Measurements from ENCODE around the gene EMC9. TPM values are rescaled to one million over a fixed set of nuclear protein-coding genes. Genes with fewer than 3 reads are reported as not detected.

Gene EMC9
- total and polyA plus RNA-seq, 8 donors: 13.5 to 24.3 (median 22.5) TPM

DNA sequence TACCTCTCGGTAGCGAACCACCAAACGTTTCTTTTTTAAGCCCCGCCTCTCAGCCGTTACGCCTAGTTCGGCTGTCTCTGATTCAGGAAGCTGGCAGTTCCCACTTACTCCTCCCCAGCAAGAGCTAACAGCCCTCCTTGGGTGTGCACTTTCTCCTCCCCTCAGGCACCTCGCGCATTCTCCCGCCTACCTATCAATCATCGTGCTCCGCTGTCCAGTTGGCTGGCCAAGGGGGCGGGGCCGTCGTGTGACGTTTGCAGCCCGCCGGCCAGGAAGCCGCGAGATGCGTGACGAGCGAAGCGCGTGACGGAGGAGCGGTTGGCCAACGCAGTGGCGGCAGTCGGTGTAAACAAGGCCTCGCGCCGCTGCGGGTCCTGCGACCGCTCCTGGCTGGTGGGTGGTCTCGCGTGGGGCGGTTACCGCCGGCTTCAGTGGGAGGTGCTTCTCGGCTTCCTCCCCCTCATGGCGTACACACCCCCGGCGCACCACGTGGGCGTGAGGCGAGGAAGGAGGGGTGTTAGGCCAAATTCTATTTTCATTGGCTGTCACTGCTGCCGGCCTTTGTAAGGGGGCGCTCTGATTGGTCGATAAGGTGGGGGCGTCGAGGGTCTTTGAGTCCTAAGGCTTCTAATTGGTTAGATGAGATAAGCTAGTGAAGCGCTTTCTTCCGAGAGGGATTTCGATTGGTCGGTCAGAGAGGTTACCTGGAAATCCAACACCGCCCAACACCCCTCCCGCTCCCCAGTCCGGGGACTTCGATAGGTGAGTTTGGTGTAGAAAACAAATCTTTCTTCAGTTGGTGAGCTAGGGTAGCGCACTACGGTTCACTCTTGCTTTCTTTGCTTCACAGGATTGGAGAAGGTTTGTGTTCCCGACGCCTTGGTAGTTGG is 26.6 kb downstream of the EMC9 start, which contains the start of the genes DCAF11 and NRL:
DCAF11 (plus strand) TSS at position 246 of the 890 bp plus-strand sequence. CDS start 818 bp downstream, outside the sequence.
NRL (minus strand) TSS at position 418 of the 890 bp plus-strand sequence. CDS start 32,101 bp downstream, outside the sequence.
- Histone ChIP-seq H3K9me3 (no peaks in the 10 kb centered on the region), H3K27me3 (no peaks in the 10 kb centered on the region), H3K27ac (peak within 1 kb of the TSS; percentile 99 to 100), H3K36me3 (peaks cover 0 to 29% of the 10 kb centered on the region in 2 donors), H3K4me1 (peaks cover 6 to 30% of the 10 kb centered on the region in 2 donors), H3K4me3 (peak within 1 kb of the TSS; percentile 60 to 88)
- peak; percentile 93 for ATAC-seq
- peak; percentile 97 to 100 (median 99) for DNase-seq
- intact Hi-C loops (cut with DNase I): no loop called here
- TF ChIP-seq, protein P1, sequence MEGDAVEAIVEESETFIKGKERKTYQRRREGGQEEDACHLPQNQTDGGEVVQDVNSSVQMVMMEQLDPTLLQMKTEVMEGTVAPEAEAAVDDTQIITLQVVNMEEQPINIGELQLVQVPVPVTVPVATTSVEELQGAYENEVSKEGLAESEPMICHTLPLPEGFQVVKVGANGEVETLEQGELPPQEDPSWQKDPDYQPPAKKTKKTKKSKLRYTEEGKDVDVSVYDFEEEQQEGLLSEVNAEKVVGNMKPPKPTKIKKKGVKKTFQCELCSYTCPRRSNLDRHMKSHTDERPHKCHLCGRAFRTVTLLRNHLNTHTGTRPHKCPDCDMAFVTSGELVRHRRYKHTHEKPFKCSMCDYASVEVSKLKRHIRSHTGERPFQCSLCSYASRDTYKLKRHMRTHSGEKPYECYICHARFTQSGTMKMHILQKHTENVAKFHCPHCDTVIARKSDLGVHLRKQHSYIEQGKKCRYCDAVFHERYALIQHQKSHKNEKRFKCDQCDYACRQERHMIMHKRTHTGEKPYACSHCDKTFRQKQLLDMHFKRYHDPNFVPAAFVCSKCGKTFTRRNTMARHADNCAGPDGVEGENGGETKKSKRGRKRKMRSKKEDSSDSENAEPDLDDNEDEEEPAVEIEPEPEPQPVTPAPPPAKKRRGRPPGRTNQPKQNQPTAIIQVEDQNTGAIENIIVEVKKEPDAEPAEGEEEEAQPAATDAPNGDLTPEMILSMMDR (IDR thresholded peaks at IDR 0.05): no peak

DNA sequence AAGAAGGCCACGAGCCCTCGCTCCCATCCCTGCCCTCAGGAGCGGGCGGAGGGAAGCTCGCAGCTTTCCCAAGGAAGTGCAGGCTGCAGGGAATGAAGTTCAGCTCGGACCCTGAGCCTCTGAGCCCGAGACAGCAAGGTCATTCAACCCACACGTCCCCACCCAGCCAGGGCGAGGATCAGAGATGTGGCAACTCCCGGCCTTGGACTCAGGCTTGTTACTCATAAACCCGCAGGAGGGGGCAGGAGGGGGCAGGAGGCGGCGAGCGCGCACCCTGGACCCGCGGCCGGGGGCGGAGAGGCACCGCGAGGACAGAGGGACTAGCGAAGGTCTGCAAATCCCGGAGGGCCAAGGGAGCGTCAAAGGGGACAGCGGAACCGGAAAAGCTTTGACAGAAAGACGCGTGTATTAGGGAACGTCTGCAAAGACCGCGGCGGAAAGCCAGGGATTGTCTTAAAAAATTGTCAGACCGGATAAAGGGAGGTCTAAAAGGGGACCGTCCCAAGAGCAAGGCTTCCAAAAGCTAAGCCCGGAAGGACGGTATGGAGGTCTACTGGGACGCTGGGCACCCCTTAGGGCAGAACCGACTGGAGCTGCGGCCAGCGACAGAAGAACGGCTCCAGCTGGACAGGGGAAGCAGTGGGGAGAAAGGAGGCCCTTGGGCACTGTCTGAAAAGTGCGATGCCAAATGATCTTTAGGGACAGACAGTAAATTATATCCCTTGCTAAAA is 27.4 kb downstream of the EMC9 start:
- H3K9me3 ChIP-seq: no peaks in the 10 kb centered on the region
- peak; percentile 42 for ATAC-seq
- intact Hi-C loops (cut with DNase I): no loop called here

DNA sequence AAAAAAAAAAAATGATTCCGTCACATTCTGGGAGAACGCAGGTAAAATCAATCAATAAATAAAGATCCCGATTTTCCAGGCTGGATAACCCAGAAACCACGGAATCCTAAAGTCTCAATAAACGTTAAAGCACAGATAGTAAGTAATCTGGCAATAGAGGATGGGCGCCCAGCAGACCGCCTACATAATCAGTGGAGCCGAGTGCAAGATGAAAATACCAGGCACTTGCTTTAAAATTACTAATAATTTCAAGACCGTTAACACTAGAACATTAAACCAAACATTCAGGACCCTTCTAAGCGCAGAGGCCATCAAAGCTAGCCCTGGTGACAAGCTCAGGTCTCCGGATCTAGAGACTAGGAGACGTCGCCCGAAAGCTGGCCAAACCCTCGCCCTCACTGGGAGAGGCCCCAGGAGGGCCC is 28.0 kb downstream of the EMC9 start:
- Histone ChIP-seq H3K4me1 (peaks cover 6 to 40% of the 10 kb centered on the region in 2 donors), H3K27ac (peak overlapping the region; percentile 99 to 100), H3K9me3 (no peaks in the 10 kb centered on the region), H3K4me3 (peak overlapping the region; percentile 60 to 88), H3K27me3 (no peaks in the 10 kb centered on the region), H3K36me3 (peaks cover 0 to 16% of the 10 kb centered on the region in 2 donors)
- DNase-seq (no peak), ATAC-seq (peak; percentile 0)
- TF ChIP-seq, protein P1 (IDR thresholded peaks at IDR 0.05): no peak
- intact Hi-C loops (cut with DNase I): no loop called here

More for the DNA sequence above, 27.4 kb downstream of the EMC9 start:
- Histone ChIP-seq H3K36me3 (peaks cover 0 to 21% of the 10 kb centered on the region in 2 donors), H3K27me3 (no peaks in the 10 kb centered on the region), H3K27ac (peak overlapping the region; percentile 99 to 100), H3K4me1 (peaks cover 6 to 35% of the 10 kb centered on the region in 2 donors), H3K4me3 (peak overlapping the region; percentile 60 to 88)
- DNase-seq: peak in 3 of 4 donors; percentile 89 to 94 (median 90)
- TF ChIP-seq, protein P1 (IDR thresholded peaks at IDR 0.05): no peak

DNA sequence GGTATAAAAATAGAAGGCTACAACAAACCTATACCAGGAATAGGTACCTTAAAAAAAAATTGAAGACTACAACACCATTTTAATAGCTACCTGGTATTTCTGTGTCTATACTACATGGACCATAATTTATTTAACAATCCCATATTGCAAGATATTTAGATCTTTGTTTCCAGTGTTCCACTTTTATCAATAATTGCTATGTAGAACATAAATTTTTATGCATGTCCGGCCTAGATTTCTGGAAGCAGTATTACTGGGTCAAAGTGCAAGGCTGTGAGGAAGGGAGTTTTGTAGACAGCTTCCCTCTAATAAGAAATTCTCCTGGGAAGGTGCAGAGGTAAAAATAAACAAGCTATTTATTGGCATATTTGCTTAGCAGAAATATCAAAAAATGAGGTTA is 30.9 kb downstream of the EMC9 start:
- Histone ChIP-seq H3K4me3 (no peak overlapping the region), H3K27me3 (no peaks in the 10 kb centered on the region), H3K9me3 (no peaks in the 10 kb centered on the region), H3K36me3 (no peaks in the 10 kb centered on the region), H3K27ac (no peak overlapping the region), H3K4me1 (peaks cover 2 to 24% of the 10 kb centered on the region in 2 donors)
- DNase-seq (no peak), ATAC-seq (no peak)
- TF ChIP-seq, protein P1 (IDR thresholded peaks at IDR 0.05): no peak
- intact Hi-C loops (cut with DNase I): no loop called here
